DND-41 (cell line): Measurements from ENCODE around the gene ATP6V0B.

Experiments used
- CTCF ChIP-seq: IDR thresholded peaks from 2 replicates; pipeline ENCODE4 v1.5.1; 2012; ENCODE audit warnings: borderline replicate concordance, low read length, moderate library complexity, mild to moderate bottlenecking; ENCODE audit not compliant: poor library complexity, severe bottlenecking; ENCODE audit errors: extremely low read depth
- EZH2 ChIP-seq: IDR thresholded peaks from 3 replicates; pipeline ENCODE4 v1.6.1; 2012; ENCODE audit warnings: borderline replicate concordance, low read depth, mild to moderate bottlenecking, moderate library complexity, low read length, inconsistent platforms; ENCODE audit not compliant: severe bottlenecking

GRCh38 chr1:43983253-43983899, 8.6 kb downstream of the ATP6V0B start:
- TF ChIP-seq CTCF (no peak), EZH2 (no peak)
